ENCODE data around the gene LAMB1. TPM values are rescaled to one million over a fixed set of nuclear protein-coding genes. Genes with fewer than 3 reads are reported as not detected.

The LAMB1 gene
- total RNA-seq (2022; extraction: Qiagen RNA extraction) = 97.5 to 138 TPM (median 101 TPM) in 5 replicates

DNA sequence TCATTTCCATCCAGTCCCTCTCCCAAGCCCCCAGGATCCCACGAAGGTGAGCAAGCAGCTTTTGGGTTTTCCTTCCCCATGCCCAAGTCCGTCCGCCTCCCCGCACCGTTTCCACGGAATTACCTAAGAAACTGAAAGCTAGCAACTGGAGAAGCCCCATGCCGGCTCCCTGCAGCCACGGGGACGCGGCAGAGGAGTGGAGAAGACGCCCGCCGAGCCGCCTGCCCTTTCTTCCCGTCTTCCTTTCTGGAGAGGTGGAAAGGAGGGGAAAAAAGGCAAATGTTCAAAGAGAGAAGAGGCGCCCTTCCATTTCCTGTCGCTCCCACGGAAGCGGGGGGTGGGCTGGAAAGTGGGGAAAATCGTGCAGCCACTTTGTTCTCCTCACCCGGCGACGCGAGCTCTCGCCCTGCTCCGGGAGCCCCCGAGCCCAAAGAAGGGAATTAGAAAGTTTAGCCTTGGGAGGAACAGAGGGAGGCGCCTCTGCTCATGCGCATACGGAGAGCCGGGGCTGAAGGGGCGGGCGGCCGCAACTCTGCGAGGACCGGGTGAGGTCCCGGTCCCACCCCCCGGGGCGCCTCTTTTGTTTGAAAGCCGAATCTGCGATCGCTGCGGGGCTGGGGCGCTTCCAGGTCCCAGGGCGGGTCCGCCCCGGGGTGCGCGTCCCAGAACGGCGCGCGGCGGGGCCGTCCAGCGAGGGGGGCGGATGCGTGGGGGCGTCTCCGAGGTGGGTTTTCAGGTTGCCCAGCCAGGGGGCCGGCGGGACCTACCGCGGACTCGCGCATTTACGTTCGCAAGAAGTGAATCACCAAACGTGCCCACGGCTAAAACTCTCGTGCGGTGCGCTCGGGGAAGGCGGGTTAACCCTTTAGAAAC, at the start of gene LAMB1:
Gene LAMB1 (minus strand): TSS at position 436 of the 873 bp plus-strand sequence. CDS start 276 bp downstream, at position 160.

GRCh38 chr7:107890962-107891635, 111.9 kb downstream of the LAMB1 start, which contains the start of gene DLD:
Gene DLD, plus strand, starts transcription at chr7:107891183. Its CDS starts 68 bp downstream, at chr7:107891251.

Other genes with a start within 250 kb of the LAMB1 start
- gene SLC26A3, start 199.9 kb downstream of the LAMB1 start, total RNA-seq (2022; extraction: Qiagen RNA extraction) = not detected in 5 replicates
- gene DLD, start 112.0 kb downstream of the LAMB1 start, total RNA-seq (2022; extraction: Qiagen RNA extraction) = 81.8 to 151 TPM (median 92.1 TPM) in 5 replicates
- gene LAMB4, start 127.2 kb upstream of the LAMB1 start, total RNA-seq (2022; extraction: Qiagen RNA extraction) = 0.10 to 0.47 TPM (median 0.15 TPM) in 5 replicates

All from A549 treated with Hydrocortisone at 1 μM for 4 hours (cell line).